WTC11 (cell line): ENCODE measurements around the gene IL10. TPM values are rescaled to one million over a fixed set of nuclear protein-coding genes. Genes with fewer than 3 reads are reported as not detected.

Experiments used
- ATAC-seq: fragments of 200-7000 bp; cut with Tn5 transposase; 2 replicates; pipeline ENCODE4 v1.10.0; 2021; ENCODE audit warnings: mild to moderate bottlenecking, moderate library complexity
- CTCF ChIA-PET: fragments of 300-600 bp; sonication (Branson Sonifier 250); formaldehyde crosslinking; loops from one replicate; lab custom pipeline; 2021; ENCODE audit warnings: antibody characterized with exemption; lab: Charles Lee
- POLR2A ChIA-PET: fragments of 350-600 bp; sonication (Branson Sonifier 250); formaldehyde crosslinking; loops from one replicate; lab custom pipeline; 2021; ENCODE audit warnings: antibody characterized with exemption; lab: Charles Lee
- DNase-seq: peaks from one replicate; pipeline ENCODE4 v3.0.0; 2021; ENCODE audit warnings: low spot score
- H3K27ac Mint-ChIP-seq: 2 replicates; pipeline ENCODE4 v1.8.0; 2021; ENCODE audit warnings: mixed read lengths
- H3K27me3 Mint-ChIP-seq: 2 replicates; pipeline ENCODE4 v1.8.0; 2021; ENCODE audit warnings: low read depth, mild to moderate bottlenecking, moderate library complexity, mixed read lengths
- H3K36me3 Mint-ChIP-seq: 2 replicates; pipeline ENCODE4 v1.8.0; 2021; ENCODE audit warnings: mixed read lengths
- H3K4me1 Mint-ChIP-seq: 2 replicates; pipeline ENCODE4 v1.8.0; 2022; ENCODE audit warnings: mixed read lengths
- H3K4me3 Mint-ChIP-seq: 2 replicates; pipeline ENCODE4 v1.8.0; 2021; ENCODE audit warnings: mild to moderate bottlenecking, moderate library complexity, mixed read lengths
- H3K9me3 Mint-ChIP-seq: 2 replicates; pipeline ENCODE4 v1.8.0; 2021; ENCODE audit warnings: mixed read lengths
- CREB1 ChIP-seq: sonication (generic); formaldehyde crosslinking; IDR thresholded peaks from 2 replicates; pipeline ENCODE4 v1.8.0; 2023; ENCODE audit warnings: mild to moderate bottlenecking, missing genetic modification reagents
- ESRRA ChIP-seq: sonication (generic); formaldehyde crosslinking; IDR thresholded peaks from 2 replicates; pipeline ENCODE4 v1.8.1; 2022; ENCODE audit warnings: mild to moderate bottlenecking, missing genetic modification reagents, borderline replicate concordance
- FOXP1 ChIP-seq: sonication (generic); formaldehyde crosslinking; IDR thresholded peaks from 2 replicates; pipeline ENCODE4 v1.8.0; 2022; ENCODE audit warnings: missing genetic modification reagents, mild to moderate bottlenecking, moderate library complexity, borderline replicate concordance
- GRHL2 ChIP-seq: fragments of 250-450 bp; sonication (Bioruptor Pico); IDR thresholded peaks from 2 replicates; pipeline ENCODE4 v1.8.0; 2022; ENCODE audit warnings: mild to moderate bottlenecking, moderate library complexity; ENCODE audit not compliant: insufficient replicate concordance, severe bottlenecking
- NFE2L1 ChIP-seq: sonication (generic); formaldehyde crosslinking; IDR thresholded peaks from 2 replicates; pipeline ENCODE4 v1.8.1; 2023; ENCODE audit warnings: missing genetic modification reagents
- NFYB ChIP-seq: sonication (generic); formaldehyde crosslinking; conservative IDR thresholded peaks from 2 replicates; pipeline ENCODE4 v1.8.0; 2022; ENCODE audit warnings: low read depth, missing genetic modification reagents
- NR1H2 ChIP-seq: sonication (generic); formaldehyde crosslinking; IDR thresholded peaks from 2 replicates; pipeline ENCODE4 v1.9.0; 2021; ENCODE audit warnings: mild to moderate bottlenecking, moderate library complexity, missing genetic modification reagents
- RORB ChIP-seq: fragments of 250-450 bp; sonication (Bioruptor Pico); IDR thresholded peaks from 2 replicates; pipeline ENCODE4 v1.9.0; 2021; ENCODE audit warnings: mild to moderate bottlenecking
- ZNF121 ChIP-seq: sonication (generic); formaldehyde crosslinking; IDR thresholded peaks from 2 replicates; pipeline ENCODE4 v1.8.0; 2023; ENCODE audit warnings: missing genetic modification reagents
- ZNF138 ChIP-seq: sonication (generic); formaldehyde crosslinking; conservative IDR thresholded peaks from 2 replicates; pipeline ENCODE4 v1.8.1; 2022; ENCODE audit warnings: mild to moderate bottlenecking, moderate library complexity, missing genetic modification reagents
- ZNF219 ChIP-seq: sonication (generic); formaldehyde crosslinking; IDR thresholded peaks from 2 replicates; pipeline ENCODE4 v1.8.0; 2023; ENCODE audit warnings: missing genetic modification reagents, mild to moderate bottlenecking, borderline replicate concordance
- ZNF671 ChIP-seq: fragments of 250-450 bp; sonication (Bioruptor Pico); IDR thresholded peaks from 2 replicates; pipeline ENCODE4 v1.8.0; 2021; ENCODE audit warnings: mild to moderate bottlenecking
- total RNA-seq: library from RNA; stranded (reverse); gene quantifications from 3 replicates; pipeline ENCODE4 v1.2.3, GENCODE V29; 2021
- TF ChIP-seq, protein P1 (sequence below): sonication (generic); formaldehyde crosslinking; IDR thresholded peaks from 2 replicates; pipeline ENCODE4 v1.8.1; 2022; ENCODE audit warnings: missing genetic modification reagents, borderline replicate concordance
- TF ChIP-seq, protein P2 (sequence below): sonication (generic); formaldehyde crosslinking; IDR thresholded peaks from 2 replicates; pipeline ENCODE4 v1.8.1; 2023; ENCODE audit warnings: mild to moderate bottlenecking, missing genetic modification reagents
- TF ChIP-seq, protein P3 (sequence below): sonication (generic); formaldehyde crosslinking; IDR thresholded peaks from 2 replicates; pipeline ENCODE4 v1.8.1; 2022; ENCODE audit warnings: low read depth, mild to moderate bottlenecking, moderate library complexity, missing genetic modification reagents, borderline replicate concordance
- TF ChIP-seq, protein P4 (sequence below): sonication (generic); formaldehyde crosslinking; IDR thresholded peaks from 2 replicates; pipeline ENCODE4 v1.8.1; 2023; ENCODE audit warnings: mild to moderate bottlenecking, missing genetic modification reagents
- TF ChIP-seq, protein P5 (sequence below): sonication (generic); formaldehyde crosslinking; IDR thresholded peaks from 2 replicates; pipeline ENCODE4 v1.8.1; 2023; ENCODE audit warnings: mild to moderate bottlenecking, missing genetic modification reagents, moderate library complexity
- TF ChIP-seq, protein P6 (sequence below): sonication (generic); formaldehyde crosslinking; IDR thresholded peaks from 2 replicates; pipeline ENCODE4 v1.8.0; 2022; ENCODE audit warnings: mild to moderate bottlenecking, missing genetic modification reagents
- TF ChIP-seq, protein P7 (sequence below): sonication (generic); formaldehyde crosslinking; IDR thresholded peaks from 2 replicates; pipeline ENCODE4 v1.8.0; 2022; ENCODE audit warnings: mild to moderate bottlenecking, missing genetic modification reagents
- TF ChIP-seq, protein P8 (sequence below): fragments of 200-600 bp; IDR thresholded peaks from 2 replicates; pipeline ENCODE4 v1.8.0; 2022; ENCODE audit warnings: antibody characterized with exemption

Gene IL10
- total RNA-seq, 1 experiment from 2014 or later, result not detected

DNA sequence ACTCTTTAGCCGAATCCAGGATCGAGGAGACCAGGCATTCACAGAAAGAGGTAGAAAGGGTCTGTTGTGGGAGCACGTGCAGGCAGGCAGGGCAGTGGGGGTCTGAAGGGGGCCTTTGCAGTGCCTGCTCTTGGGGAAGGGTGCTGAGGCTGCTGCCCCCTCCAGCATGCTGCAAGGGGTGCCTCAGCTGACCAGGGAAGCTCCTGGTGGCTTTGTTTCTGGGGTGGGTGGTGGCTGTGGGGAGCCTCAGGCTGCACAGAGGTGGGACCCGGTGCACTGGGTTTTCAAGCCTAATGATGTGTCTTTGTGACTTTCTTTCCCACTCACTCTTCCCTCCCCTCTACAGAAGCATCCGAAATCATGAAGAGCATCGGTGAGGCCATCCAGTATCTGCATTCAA lies 43.2 kb downstream of the IL10 start (continued):
- TF ChIP-seq, protein P1, sequence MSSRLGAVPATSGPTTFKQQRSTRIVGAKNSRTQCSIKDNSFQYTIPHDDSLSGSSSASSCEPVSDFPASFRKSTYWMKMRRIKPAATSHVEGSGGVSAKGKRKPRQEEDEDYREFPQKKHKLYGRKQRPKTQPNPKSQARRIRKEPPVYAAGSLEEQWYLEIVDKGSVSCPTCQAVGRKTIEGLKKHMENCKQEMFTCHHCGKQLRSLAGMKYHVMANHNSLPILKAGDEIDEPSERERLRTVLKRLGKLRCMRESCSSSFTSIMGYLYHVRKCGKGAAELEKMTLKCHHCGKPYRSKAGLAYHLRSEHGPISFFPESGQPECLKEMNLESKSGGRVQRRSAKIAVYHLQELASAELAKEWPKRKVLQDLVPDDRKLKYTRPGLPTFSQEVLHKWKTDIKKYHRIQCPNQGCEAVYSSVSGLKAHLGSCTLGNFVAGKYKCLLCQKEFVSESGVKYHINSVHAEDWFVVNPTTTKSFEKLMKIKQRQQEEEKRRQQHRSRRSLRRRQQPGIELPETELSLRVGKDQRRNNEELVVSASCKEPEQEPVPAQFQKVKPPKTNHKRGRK (CRISPR knock-in tag), result no peak
- TF ChIP-seq, protein P2, sequence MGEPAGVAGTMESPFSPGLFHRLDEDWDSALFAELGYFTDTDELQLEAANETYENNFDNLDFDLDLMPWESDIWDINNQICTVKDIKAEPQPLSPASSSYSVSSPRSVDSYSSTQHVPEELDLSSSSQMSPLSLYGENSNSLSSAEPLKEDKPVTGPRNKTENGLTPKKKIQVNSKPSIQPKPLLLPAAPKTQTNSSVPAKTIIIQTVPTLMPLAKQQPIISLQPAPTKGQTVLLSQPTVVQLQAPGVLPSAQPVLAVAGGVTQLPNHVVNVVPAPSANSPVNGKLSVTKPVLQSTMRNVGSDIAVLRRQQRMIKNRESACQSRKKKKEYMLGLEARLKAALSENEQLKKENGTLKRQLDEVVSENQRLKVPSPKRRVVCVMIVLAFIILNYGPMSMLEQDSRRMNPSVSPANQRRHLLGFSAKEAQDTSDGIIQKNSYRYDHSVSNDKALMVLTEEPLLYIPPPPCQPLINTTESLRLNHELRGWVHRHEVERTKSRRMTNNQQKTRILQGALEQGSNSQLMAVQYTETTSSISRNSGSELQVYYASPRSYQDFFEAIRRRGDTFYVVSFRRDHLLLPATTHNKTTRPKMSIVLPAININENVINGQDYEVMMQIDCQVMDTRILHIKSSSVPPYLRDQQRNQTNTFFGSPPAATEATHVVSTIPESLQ (CRISPR knock-in tag), result no peak
- TF ChIP-seq ZNF138 (CRISPR knock-in tag), result no peak
- no peak for TF ChIP-seq GRHL2
- TF ChIP-seq, protein P3, sequence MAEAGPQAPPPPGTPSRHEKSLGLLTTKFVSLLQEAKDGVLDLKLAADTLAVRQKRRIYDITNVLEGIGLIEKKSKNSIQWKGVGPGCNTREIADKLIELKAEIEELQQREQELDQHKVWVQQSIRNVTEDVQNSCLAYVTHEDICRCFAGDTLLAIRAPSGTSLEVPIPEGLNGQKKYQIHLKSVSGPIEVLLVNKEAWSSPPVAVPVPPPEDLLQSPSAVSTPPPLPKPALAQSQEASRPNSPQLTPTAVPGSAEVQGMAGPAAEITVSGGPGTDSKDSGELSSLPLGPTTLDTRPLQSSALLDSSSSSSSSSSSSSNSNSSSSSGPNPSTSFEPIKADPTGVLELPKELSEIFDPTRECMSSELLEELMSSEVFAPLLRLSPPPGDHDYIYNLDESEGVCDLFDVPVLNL (CRISPR knock-in tag), result no peak
- TF ChIP-seq, protein P4, sequence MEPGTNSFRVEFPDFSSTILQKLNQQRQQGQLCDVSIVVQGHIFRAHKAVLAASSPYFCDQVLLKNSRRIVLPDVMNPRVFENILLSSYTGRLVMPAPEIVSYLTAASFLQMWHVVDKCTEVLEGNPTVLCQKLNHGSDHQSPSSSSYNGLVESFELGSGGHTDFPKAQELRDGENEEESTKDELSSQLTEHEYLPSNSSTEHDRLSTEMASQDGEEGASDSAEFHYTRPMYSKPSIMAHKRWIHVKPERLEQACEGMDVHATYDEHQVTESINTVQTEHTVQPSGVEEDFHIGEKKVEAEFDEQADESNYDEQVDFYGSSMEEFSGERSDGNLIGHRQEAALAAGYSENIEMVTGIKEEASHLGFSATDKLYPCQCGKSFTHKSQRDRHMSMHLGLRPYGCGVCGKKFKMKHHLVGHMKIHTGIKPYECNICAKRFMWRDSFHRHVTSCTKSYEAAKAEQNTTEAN (CRISPR knock-in tag), result no peak
- TF ChIP-seq ZNF121 (CRISPR knock-in tag), result no peak
- no peak for TF ChIP-seq ESRRA
- TF ChIP-seq, protein P5, sequence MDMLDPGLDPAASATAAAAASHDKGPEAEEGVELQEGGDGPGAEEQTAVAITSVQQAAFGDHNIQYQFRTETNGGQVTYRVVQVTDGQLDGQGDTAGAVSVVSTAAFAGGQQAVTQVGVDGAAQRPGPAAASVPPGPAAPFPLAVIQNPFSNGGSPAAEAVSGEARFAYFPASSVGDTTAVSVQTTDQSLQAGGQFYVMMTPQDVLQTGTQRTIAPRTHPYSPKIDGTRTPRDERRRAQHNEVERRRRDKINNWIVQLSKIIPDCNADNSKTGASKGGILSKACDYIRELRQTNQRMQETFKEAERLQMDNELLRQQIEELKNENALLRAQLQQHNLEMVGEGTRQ (CRISPR knock-in tag), result no peak
- no peak for TF ChIP-seq RORB (CRISPR knock-in tag)
- no peak for TF ChIP-seq NR1H2
- TF ChIP-seq ZNF671, result no peak

DNA sequence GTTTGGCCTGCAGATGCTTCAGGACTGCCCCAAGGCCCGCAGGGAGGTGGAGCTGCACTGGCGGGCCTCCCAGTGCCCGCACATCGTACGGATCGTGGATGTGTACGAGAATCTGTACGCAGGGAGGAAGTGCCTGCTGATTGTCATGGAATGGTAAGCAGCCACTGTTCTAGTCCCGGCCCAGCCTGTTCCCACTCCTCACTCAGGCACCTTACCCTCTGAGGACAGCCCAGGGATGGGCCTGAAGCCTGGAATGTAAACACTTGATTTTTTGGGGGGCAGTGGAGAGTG lies 43.7 kb downstream of the IL10 start:
- no peak for ATAC-seq
- no peaks in the 10 kb centered on the region for H3K27me3 Mint-ChIP-seq
- DNase-seq, result no peak
- POLR2A ChIA-PET, result no interaction called here
- H3K36me3 Mint-ChIP-seq, result peaks cover 8% of the 10 kb centered on the region
- H3K27ac Mint-ChIP-seq, result no peak overlapping the region
- no peaks in the 10 kb centered on the region for H3K9me3 Mint-ChIP-seq
- H3K4me1 Mint-ChIP-seq, result peaks cover 18% of the 10 kb centered on the region
- CTCF ChIA-PET, result no interaction called here
- H3K4me3 Mint-ChIP-seq, result no peak overlapping the region
- TF ChIP-seq, protein P6, sequence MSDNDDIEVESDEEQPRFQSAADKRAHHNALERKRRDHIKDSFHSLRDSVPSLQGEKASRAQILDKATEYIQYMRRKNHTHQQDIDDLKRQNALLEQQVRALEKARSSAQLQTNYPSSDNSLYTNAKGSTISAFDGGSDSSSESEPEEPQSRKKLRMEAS (CRISPR knock-in tag), result no peak
- TF ChIP-seq, protein P7, sequence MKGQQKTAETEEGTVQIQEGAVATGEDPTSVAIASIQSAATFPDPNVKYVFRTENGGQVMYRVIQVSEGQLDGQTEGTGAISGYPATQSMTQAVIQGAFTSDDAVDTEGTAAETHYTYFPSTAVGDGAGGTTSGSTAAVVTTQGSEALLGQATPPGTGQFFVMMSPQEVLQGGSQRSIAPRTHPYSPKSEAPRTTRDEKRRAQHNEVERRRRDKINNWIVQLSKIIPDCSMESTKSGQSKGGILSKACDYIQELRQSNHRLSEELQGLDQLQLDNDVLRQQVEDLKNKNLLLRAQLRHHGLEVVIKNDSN (CRISPR knock-in tag), result no peak
- TF ChIP-seq NFE2L1 (CRISPR knock-in tag) (no peak), NFYB (CRISPR knock-in tag) (no peak), CREB1 (CRISPR knock-in tag) (no peak), FOXP1 (no peak), ZNF219 (no peak)
- TF ChIP-seq, protein P8, sequence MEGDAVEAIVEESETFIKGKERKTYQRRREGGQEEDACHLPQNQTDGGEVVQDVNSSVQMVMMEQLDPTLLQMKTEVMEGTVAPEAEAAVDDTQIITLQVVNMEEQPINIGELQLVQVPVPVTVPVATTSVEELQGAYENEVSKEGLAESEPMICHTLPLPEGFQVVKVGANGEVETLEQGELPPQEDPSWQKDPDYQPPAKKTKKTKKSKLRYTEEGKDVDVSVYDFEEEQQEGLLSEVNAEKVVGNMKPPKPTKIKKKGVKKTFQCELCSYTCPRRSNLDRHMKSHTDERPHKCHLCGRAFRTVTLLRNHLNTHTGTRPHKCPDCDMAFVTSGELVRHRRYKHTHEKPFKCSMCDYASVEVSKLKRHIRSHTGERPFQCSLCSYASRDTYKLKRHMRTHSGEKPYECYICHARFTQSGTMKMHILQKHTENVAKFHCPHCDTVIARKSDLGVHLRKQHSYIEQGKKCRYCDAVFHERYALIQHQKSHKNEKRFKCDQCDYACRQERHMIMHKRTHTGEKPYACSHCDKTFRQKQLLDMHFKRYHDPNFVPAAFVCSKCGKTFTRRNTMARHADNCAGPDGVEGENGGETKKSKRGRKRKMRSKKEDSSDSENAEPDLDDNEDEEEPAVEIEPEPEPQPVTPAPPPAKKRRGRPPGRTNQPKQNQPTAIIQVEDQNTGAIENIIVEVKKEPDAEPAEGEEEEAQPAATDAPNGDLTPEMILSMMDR, result no peak
- TF ChIP-seq, all 79 proteins: peak for 0
